ENCODE data around the gene CDPF1. TPM values are rescaled to one million over a fixed set of nuclear protein-coding genes. Genes with fewer than 3 reads are reported as not detected.

Gene CDPF1
- total RNA-seq, 1 experiment from 2014 or later = 16.3 TPM

DNA sequence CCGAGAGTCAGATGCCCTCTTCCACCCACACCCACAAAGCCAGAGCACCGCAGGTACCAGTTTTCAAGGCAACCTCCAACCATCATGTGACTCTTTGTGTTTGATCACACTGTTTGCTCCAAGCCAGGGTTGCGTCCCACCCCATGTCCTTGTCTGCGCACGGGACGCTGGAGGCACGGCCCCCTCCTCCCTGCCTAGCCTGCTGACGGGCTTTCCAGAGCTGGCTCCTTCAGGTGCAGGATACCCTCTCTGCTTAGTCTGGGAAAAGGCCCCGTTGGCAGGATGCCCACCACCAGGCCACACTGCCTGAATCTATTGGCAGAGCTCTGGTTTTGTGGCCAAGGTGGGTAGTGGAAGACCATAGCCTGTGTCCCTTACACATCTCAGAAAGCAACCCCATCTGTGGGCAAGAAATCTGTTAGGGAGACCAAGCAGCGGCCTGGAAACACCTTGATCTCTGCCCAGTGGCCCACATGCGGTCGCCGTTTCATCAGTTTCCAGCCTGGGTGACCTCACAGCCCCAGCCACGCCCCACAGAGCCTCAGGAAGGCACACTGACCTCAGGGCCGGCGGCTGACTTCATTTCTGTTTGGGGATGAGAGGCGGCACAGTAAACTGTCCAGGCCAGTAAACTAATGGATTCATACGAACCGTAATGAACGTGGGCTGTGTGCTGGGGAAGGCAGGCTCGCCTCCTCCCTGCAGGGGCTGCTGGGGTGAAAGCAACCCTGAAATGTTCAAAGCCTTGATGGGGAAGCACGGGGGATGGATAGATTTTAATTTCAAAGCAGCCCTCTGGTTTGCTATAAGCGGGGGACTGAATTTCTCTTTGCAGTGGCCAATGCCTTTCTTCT lies 25.8 kb downstream of the CDPF1 start:
- DNase-seq (ENCODE audit: low read depth, low spot score) (no peak), ATAC-seq (no peak)
- Histone ChIP-seq H3K27me3 (ENCODE audit: insufficient read depth, low read length) (no peaks in the 10 kb centered on the region), H3K4me1 (ENCODE audit: control insufficient read depth in 1 of 2, insufficient read depth in 2 of 2, low read length in 2 of 2) (no peaks in the 10 kb centered on the region), H2AFZ (ENCODE audit: low read depth, low read length, poor library complexity, severe bottlenecking) (no peak overlapping the region), H4K20me1 (ENCODE audit: insufficient read depth) (no peaks in the 10 kb centered on the region), H3K4me3 (replicated peaks in 1 of 2; ENCODE audit: low read depth in 1 of 2, low read length in 2 of 2) (no peak overlapping the region), H3K79me2 (ENCODE audit: insufficient read depth, low read length) (no peaks in the 10 kb centered on the region), H3K27ac (ENCODE audit: low read depth, low read length) (no peak overlapping the region), H3K36me3 (ENCODE audit: control insufficient read depth in 1 of 2, insufficient read depth in 2 of 2, low read length in 2 of 2) (no peaks in the 10 kb centered on the region), H3K4me2 (ENCODE audit: low read length) (no peak overlapping the region), H3K9me2 (ENCODE audit: insufficient read depth) (no peaks in the 10 kb centered on the region), H3K9ac (ENCODE audit: low read length) (no peak overlapping the region), H3K9me3 (ENCODE audit: control insufficient read depth in 1 of 2, insufficient read depth in 1 of 2, low read depth in 1 of 2, low read length in 2 of 2) (no peaks in the 10 kb centered on the region)
- ChIA-PET POLR2A (no interaction called here), RAD21 (ENCODE audit: low non-redundant PET in 1 of 2, low total read pairs in 2 of 2, uncharacterized antibody in 2 of 2, unreplicated experiment in 2 of 2) (no interaction called here), CTCF (no interaction called here)
- intact Hi-C loops (cut with micrococcal nuclease) = no loop called here
- BruUV-seq (replicated peaks) = no TSS peak
- TF ChIP-seq, protein P1, sequence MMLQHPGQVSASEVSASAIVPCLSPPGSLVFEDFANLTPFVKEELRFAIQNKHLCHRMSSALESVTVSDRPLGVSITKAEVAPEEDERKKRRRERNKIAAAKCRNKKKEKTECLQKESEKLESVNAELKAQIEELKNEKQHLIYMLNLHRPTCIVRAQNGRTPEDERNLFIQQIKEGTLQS (IDR thresholded peaks at IDR 0.05) = no peak
- TF ChIP-seq SP1 (IDR thresholded peaks at IDR 0.05; ENCODE audit: low read depth) (no peak), ELF1 (IDR thresholded peaks at IDR 0.05; ENCODE audit: borderline replicate concordance, low read depth) (no peak), CBX3 (IDR thresholded peaks at IDR 0.05; ENCODE audit: low read depth) (no peak), ZFX (IDR thresholded peaks at IDR 0.05) (no peak), EGR1 (IDR thresholded peaks at IDR 0.05; ENCODE audit: low read depth) (no peak), JUND (IDR thresholded peaks at IDR 0.05) (no peak)
- TF ChIP-seq, protein P2, sequence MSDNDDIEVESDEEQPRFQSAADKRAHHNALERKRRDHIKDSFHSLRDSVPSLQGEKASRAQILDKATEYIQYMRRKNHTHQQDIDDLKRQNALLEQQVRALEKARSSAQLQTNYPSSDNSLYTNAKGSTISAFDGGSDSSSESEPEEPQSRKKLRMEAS (IDR thresholded peaks at IDR 0.05) = no peak

DNA sequence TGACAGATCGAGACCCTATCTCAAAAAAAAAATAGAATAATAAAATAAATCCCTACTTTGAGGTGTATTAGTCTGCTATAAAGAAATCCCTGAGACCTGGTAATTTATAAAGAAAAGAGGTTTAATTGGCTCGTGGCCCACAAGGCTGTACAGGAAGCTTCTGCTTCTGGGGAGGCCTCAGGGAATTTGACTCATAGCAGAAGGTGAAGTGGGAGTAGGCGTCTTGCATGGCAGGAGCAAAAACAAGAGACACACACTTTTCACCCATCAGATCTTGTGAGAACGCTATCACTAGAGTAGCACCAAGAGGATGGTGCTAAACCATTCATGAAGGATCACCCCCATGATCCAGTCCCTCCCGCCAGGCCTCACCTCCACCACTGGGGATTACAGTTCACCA lies 29.2 kb downstream of the CDPF1 start:
- no peak for ATAC-seq

More for the DNA sequence above, 29.2 kb downstream of the CDPF1 start:
- Histone ChIP-seq H2AFZ (ENCODE audit: low read depth, low read length, poor library complexity, severe bottlenecking) (no peak overlapping the region), H3K4me2 (ENCODE audit: low read length) (no peak overlapping the region), H3K36me3 (ENCODE audit: control insufficient read depth in 1 of 2, insufficient read depth in 2 of 2, low read length in 2 of 2) (no peaks in the 10 kb centered on the region), H3K79me2 (ENCODE audit: insufficient read depth, low read length) (no peaks in the 10 kb centered on the region), H3K4me3 (replicated peaks in 1 of 2; ENCODE audit: low read depth in 1 of 2, low read length in 2 of 2) (no peak overlapping the region), H3K4me1 (ENCODE audit: control insufficient read depth in 1 of 2, insufficient read depth in 2 of 2, low read length in 2 of 2) (no peaks in the 10 kb centered on the region), H3K9me3 (ENCODE audit: control insufficient read depth in 1 of 2, insufficient read depth in 1 of 2, low read depth in 1 of 2, low read length in 2 of 2) (no peaks in the 10 kb centered on the region), H3K27me3 (ENCODE audit: insufficient read depth, low read length) (no peaks in the 10 kb centered on the region), H3K9me2 (ENCODE audit: insufficient read depth) (no peaks in the 10 kb centered on the region), H3K27ac (ENCODE audit: low read depth, low read length) (no peak overlapping the region), H3K9ac (ENCODE audit: low read length) (no peak overlapping the region), H4K20me1 (ENCODE audit: insufficient read depth) (no peaks in the 10 kb centered on the region)
- ChIA-PET CTCF (no interaction called here), RAD21 (ENCODE audit: low non-redundant PET in 1 of 2, low total read pairs in 2 of 2, uncharacterized antibody in 2 of 2, unreplicated experiment in 2 of 2) (no interaction called here), POLR2A (no interaction called here)
- intact Hi-C loops (cut with micrococcal nuclease) = no loop called here
- BruUV-seq (replicated peaks) = no TSS peak
- DNase-seq (ENCODE audit: low read depth, low spot score) = no peak
- TF ChIP-seq ZFX (IDR thresholded peaks at IDR 0.05) (no peak), CEBPB (IDR thresholded peaks at IDR 0.05; ENCODE audit: low read depth) (no peak), CBX3 (IDR thresholded peaks at IDR 0.05; ENCODE audit: low read depth) (no peak)
- TF ChIP-seq, protein P3, sequence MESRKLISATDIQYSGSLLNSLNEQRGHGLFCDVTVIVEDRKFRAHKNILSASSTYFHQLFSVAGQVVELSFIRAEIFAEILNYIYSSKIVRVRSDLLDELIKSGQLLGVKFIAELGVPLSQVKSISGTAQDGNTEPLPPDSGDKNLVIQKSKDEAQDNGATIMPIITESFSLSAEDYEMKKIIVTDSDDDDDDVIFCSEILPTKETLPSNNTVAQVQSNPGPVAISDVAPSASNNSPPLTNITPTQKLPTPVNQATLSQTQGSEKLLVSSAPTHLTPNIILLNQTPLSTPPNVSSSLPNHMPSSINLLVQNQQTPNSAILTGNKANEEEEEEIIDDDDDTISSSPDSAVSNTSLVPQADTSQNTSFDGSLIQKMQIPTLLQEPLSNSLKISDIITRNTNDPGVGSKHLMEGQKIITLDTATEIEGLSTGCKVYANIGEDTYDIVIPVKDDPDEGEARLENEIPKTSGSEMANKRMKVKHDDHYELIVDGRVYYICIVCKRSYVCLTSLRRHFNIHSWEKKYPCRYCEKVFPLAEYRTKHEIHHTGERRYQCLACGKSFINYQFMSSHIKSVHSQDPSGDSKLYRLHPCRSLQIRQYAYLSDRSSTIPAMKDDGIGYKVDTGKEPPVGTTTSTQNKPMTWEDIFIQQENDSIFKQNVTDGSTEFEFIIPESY (IDR thresholded peaks at IDR 0.05; ENCODE audit: extremely low read depth, insufficient replicate concordance, low read length) = no peak

Data from HCT116 (cell line).